A673 (cell line): ENCODE data around the gene TRIM38.

Experiments
- CTCF ChIP-seq: fragments of 300-800, 200-600 bp; sonication (generic); conservative IDR thresholded peaks from 2 replicates; pipeline ENCODE4 v1.5.1; 2017; ENCODE audit warnings: low read depth, mild to moderate bottlenecking, antibody characterized with exemption, low read length, moderate library complexity, mixed read lengths
- EZH2 ChIP-seq: fragments of 200-600 bp; sonication (generic); IDR thresholded peaks from 2 replicates; pipeline ENCODE4 v1.6.1; 2017; ENCODE audit warnings: borderline replicate concordance, low read depth, mild to moderate bottlenecking, mixed read lengths, antibody characterized with exemption, low read length; ENCODE audit not compliant: poor library complexity, severe bottlenecking

DNA sequence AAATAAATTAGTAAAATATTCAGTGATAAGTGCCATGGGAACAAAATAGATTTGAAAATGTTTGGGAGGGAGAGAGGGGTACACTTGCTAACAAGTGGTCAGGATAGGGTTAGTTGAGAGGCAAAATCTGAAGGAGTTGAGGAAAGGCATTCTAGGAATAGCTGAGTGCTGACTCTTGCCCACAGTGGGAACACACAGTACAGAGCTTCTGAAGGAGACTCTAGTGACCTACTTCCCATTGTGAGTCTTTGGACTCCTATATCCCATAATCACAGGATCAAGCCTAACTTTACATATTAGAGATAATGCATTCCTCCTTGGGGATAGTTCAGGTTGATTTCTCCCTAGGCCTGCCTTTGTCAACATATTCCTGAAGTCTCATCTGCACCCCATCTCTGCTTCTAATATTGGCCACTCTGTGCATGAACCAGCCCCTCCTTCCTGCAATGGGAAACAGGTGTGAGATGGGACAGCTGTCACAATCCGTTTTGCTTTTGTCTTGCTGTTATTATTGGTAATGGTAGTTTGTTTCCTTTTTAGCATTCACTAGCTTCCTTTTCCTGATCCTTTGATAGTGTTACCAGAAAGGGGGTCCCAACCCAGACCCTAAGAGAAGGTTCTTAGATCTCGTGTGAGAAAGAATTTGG lies 2.6 kb upstream of the TRIM38 start:
- TF ChIP-seq EZH2 = no peak
- no peak for TF ChIP-seq CTCF
